Measurements from ENCODE around the gene JUNB. TPM values are rescaled to one million over a fixed set of nuclear protein-coding genes. Genes with fewer than 3 reads are reported as not detected.

Gene JUNB
- total and polyA plus RNA-seq, 2 of the 13 experiments (the other 11 are each of a cell fraction or from before 2014, with no cell fraction given) = 7.7 to 8.2 TPM

- TF ChIP-seq, protein P1, sequence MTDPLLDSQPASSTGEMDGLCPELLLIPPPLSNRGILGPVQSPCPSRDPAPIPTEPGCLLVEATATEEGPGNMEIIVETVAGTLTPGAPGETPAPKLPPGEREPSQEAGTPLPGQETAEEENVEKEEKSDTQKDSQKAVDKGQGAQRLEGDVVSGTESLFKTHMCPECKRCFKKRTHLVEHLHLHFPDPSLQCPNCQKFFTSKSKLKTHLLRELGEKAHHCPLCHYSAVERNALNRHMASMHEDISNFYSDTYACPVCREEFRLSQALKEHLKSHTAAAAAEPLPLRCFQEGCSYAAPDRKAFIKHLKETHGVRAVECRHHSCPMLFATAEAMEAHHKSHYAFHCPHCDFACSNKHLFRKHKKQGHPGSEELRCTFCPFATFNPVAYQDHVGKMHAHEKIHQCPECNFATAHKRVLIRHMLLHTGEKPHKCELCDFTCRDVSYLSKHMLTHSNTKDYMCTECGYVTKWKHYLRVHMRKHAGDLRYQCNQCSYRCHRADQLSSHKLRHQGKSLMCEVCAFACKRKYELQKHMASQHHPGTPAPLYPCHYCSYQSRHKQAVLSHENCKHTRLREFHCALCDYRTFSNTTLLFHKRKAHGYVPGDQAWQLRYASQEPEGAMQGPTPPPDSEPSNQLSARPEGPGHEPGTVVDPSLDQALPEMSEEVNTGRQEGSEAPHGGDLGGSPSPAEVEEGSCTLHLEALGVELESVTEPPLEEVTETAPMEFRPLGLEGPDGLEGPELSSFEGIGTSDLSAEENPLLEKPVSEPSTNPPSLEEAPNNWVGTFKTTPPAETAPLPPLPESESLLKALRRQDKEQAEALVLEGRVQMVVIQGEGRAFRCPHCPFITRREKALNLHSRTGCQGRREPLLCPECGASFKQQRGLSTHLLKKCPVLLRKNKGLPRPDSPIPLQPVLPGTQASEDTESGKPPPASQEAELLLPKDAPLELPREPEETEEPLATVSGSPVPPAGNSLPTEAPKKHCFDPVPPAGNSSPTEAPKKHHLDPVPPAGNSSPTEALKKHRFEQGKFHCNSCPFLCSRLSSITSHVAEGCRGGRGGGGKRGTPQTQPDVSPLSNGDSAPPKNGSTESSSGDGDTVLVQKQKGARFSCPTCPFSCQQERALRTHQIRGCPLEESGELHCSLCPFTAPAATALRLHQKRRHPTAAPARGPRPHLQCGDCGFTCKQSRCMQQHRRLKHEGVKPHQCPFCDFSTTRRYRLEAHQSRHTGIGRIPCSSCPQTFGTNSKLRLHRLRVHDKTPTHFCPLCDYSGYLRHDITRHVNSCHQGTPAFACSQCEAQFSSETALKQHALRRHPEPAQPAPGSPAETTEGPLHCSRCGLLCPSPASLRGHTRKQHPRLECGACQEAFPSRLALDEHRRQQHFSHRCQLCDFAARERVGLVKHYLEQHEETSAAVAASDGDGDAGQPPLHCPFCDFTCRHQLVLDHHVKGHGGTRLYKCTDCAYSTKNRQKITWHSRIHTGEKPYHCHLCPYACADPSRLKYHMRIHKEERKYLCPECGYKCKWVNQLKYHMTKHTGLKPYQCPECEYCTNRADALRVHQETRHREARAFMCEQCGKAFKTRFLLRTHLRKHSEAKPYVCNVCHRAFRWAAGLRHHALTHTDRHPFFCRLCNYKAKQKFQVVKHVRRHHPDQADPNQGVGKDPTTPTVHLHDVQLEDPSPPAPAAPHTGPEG (CRISPR knock-in tag; IDR thresholded peaks at IDR 0.05) = no peak
- TF ChIP-seq TEAD3 (CRISPR knock-in tag; optimal IDR thresholded peaks at IDR 0.05; ENCODE audit: borderline replicate concordance) (peak; percentile 43), MXD3 (CRISPR knock-in tag; IDR thresholded peaks at IDR 0.05) (0 out of 2 replicates have a peak, but pooled peaks have one; percentile 26), FUBP1 (CRISPR knock-in tag; IDR thresholded peaks at IDR 0.05; ENCODE audit: borderline replicate concordance) (no peak), CBX1 (IDR thresholded peaks at IDR 0.05; ENCODE audit: low read depth) (no peak), PRDM10 (CRISPR knock-in tag; IDR thresholded peaks at IDR 0.05; ENCODE audit: low read depth) (no peak), SRY (CRISPR knock-in tag; IDR thresholded peaks at IDR 0.05) (no peak), ZNF441 (CRISPR knock-in tag; IDR thresholded peaks at IDR 0.05; ENCODE audit: borderline replicate concordance) (no peak), ZNF225 (CRISPR knock-in tag; IDR thresholded peaks at IDR 0.05) (no peak), NFKBIZ (CRISPR knock-in tag; IDR thresholded peaks at IDR 0.05) (peak; percentile 78; the same call in 1 of the 2 replicates), CENPT (CRISPR knock-in tag; IDR thresholded peaks at IDR 0.05; ENCODE audit: low read depth) (no peak), TSC22D2 (CRISPR knock-in tag; IDR thresholded peaks at IDR 0.05; ENCODE audit: borderline replicate concordance) (no peak), ZNF746 (CRISPR knock-in tag; IDR thresholded peaks at IDR 0.05) (no peak), ZNF780A (CRISPR knock-in tag; IDR thresholded peaks at IDR 0.05) (no peak)
Observed at GRCh38 chr19:12757544-12758274, 33.6 kb upstream of the JUNB start (continued).

Data from HepG2 (cell line).